Nucleus accumbens (tissue), 56 donors: ENCODE results near the gene GCH1.

Source experiments
- DNase-seq, 56 donors: peaks; one replicate each; lab custom pipeline; 2025; lab: John Stamatoyannopoulos, UW

GCH1 gene

GRCh38 chr14:54830650-54831049 lies 72.0 kb downstream of the GCH1 start:
- DNase-seq: no peak

- no peak for DNase-seq
Observed at GRCh38 chr14:54829486-54830224, 73.0 kb downstream of the GCH1 start.

- DNase-seq: no peak
Observed at GRCh38 chr14:54828037-54828436, 74.6 kb downstream of the GCH1 start.

GRCh38 chr14:54823757-54824549 lies 78.7 kb downstream of the GCH1 start:
- no peak for DNase-seq

- DNase-seq: no peak
Observed at GRCh38 chr14:54822685-54823084, 79.9 kb downstream of the GCH1 start.

- no peak for DNase-seq
Observed at GRCh38 chr14:54818201-54819133, 84.2 kb downstream of the GCH1 start.

- DNase-seq: no peak
Observed at GRCh38 chr14:54817506-54817905, 85.1 kb downstream of the GCH1 start.

- no peak for DNase-seq
Observed at GRCh38 chr14:54816450-54816849, 86.2 kb downstream of the GCH1 start.

GRCh38 chr14:54815515-54815914 lies 87.1 kb downstream of the GCH1 start:
- no peak for DNase-seq

GRCh38 chr14:54815016-54815415 lies 87.6 kb downstream of the GCH1 start:
- DNase-seq: no peak

GRCh38 chr14:54814076-54814475 lies 88.5 kb downstream of the GCH1 start:
- DNase-seq: no peak

GRCh38 chr14:54813081-54813480 lies 89.5 kb downstream of the GCH1 start:
- DNase-seq: no peak

- DNase-seq: no peak
Observed at GRCh38 chr14:54812617-54813016, 90.0 kb downstream of the GCH1 start.

GRCh38 chr14:54809767-54810166 lies 92.9 kb downstream of the GCH1 start:
- no peak for DNase-seq

- no peak for DNase-seq
Observed at GRCh38 chr14:54808326-54809161, 94.1 kb downstream of the GCH1 start.

- DNase-seq: no peak
Observed at GRCh38 chr14:54807881-54808280, 94.7 kb downstream of the GCH1 start.

GRCh38 chr14:54807428-54807827 lies 95.2 kb downstream of the GCH1 start:
- DNase-seq: no peak

GRCh38 chr14:54806616-54807015 lies 96.0 kb downstream of the GCH1 start:
- no peak for DNase-seq

- DNase-seq: peak in 51 of 56 donors; percentile 16 to 85 (median 53)
Observed at GRCh38 chr14:54805445-54806322, 96.9 kb downstream of the GCH1 start.
